Activated CD4-positive, alpha-beta T cell treated with anti-CD3 and anti-CD28 coated beads, Interleukin-2, Interleukin-6, amounts not matched to agents 100 ng/mL and 50 ng/mL, durations not matched to agents 16 hours and 8 hours (primary cell): Measurements from ENCODE around the gene PALS2.

Experiments used
- DNase-seq: peaks from one replicate; pipeline ENCODE4 v3.0.0-alpha.2; 2020

Gene PALS2, protein sequence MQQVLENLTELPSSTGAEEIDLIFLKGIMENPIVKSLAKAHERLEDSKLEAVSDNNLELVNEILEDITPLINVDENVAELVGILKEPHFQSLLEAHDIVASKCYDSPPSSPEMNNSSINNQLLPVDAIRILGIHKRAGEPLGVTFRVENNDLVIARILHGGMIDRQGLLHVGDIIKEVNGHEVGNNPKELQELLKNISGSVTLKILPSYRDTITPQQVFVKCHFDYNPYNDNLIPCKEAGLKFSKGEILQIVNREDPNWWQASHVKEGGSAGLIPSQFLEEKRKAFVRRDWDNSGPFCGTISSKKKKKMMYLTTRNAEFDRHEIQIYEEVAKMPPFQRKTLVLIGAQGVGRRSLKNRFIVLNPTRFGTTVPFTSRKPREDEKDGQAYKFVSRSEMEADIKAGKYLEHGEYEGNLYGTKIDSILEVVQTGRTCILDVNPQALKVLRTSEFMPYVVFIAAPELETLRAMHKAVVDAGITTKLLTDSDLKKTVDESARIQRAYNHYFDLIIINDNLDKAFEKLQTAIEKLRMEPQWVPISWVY

DNA sequence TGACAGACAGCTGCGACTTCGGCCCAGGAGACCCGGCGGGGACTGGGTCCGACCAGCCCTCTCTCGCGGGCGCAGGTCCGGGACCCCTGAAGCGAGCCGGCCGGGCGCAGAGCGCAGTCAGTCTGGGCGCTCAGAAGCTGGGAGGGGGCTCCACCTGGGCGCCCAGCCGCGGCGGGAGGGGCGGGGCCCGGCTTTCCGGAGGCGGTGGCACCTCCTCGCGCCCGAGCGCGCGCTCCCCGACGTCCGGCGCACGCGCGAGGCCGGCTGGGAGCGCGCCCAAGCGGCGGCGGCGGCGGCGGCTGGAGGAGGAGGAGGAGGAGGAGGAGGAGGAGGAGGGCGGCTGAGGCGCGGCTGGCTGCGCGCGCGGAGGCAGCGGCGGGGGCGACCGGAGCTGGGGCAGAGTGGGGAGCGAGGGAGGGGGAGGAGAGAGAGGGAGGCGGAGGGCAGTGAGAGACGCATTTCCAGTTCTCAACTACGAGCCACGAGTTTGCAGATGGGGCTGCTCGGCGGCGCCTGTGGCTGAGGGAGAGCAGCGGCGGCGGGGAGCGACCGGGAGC is at the start of gene PALS2:
Gene PALS2 (plus strand): TSS at position 456 of the 557 bp plus-strand sequence. CDS start 50,216 bp downstream, outside the sequence.
- peak; percentile 87 for DNase-seq

DNA sequence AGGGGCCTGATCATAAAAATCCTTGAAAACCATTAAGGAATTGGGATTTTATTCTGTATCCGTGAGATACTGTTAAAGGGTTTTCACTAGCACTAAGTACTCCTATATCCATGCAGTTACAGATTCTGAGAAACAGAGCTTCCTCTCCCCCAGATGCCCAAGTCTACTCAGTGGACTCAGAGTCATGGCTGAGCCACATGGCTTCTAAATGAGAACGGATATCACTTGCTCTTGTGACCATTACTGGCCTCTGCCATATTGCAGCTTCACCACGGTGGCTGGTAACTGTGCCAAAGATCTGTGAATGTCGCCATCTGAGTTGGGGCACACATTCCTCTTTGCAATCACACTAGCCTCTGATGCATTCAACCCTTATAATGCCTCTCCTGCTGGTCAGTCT is 42.0 kb upstream of the PALS2 start:
- no peak for DNase-seq

DNA sequence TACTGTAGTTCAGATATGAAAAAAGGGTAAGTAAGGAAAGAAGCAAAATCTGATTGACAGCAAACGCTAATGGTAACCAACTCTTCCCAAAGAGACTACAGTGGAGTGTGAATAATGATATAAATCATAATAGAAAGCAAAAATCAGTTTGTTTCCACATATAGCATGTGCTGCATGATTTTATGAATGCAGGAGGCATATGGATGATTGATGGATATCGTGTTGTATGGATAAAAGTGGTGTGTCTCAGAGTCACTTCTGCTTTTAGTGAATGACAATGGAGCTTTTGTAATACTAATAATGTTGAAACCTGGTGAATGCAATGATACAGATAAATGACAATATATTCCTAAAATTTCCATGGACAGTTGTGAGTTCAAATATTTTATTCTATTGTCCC is 36.6 kb upstream of the PALS2 start:
- DNase-seq = no peak

DNA sequence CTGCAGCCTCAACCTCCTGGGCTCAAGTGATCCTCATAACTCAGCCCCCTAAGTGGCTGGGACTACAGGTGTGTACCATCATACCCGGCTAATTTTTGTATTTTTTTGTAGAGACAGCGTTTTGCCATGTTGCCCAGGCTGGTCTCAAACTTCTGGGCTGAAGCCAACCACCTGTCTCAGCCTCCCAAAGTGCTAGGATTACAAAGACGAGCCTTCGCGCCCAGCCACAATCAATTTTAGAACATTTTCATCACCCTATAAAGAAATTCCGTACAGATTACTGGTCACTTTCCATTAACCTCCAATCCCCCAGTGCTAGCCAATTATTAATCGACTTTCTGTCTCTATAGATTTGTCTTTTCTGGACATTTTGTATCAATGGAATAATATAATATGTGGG is 32.3 kb upstream of the PALS2 start:
- no peak for DNase-seq

DNA sequence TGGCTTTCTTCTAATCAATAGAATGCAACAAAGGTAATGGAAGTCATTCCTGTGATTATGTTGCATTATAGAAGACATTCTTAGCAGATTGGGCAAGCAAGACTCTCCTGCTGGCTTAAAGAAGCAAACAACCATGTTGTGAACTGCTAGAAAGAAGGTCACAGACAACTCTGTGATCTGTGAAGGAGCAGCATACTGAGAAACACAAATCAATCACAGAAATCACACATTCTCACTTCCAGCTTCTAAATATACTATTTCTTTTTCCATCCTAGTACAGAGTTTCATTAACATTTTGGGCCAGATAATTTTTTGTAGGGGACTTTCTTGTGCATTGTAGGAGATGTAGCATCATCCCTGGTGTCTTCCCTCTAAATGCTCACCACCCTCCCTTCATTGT is 28.0 kb upstream of the PALS2 start:
- DNase-seq = no peak

DNA sequence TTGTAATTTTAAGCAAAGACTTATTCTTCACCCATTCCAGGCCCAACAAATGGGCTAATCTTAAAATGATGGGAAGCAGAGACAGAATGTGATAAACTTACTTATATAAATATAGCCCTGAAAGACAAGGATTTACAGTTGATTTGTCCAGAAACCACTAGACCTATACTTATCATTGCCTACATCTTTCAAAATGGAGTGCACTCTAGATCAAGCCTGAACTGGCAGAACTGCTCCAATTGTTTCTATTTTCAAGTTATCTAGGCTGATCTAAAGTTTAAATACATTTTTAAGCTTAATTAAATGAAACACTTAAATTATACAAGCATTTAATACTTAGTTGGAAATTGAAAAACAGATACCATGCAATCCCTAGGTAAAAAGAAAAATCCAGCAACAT is 24.9 kb upstream of the PALS2 start:
- no peak for DNase-seq

DNA sequence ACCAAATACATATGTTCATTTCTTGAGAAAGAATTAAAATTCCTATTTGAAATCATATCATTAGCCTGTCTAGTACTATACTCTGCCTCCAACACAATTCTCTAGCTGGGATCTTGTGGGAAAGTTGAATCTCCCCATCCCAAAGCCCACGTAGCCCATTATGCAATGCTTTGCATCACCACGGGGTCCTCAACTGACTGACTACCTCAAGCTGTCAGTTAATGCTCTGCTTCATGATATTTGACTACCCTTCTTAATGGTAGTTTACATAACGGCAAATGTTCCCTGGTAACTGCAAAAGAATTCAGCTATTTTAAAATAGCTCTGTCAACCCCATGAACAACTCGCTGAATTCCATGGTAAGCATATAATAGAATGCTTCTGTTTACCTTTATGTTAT is 23.3 kb upstream of the PALS2 start:
- DNase-seq = no peak

DNA sequence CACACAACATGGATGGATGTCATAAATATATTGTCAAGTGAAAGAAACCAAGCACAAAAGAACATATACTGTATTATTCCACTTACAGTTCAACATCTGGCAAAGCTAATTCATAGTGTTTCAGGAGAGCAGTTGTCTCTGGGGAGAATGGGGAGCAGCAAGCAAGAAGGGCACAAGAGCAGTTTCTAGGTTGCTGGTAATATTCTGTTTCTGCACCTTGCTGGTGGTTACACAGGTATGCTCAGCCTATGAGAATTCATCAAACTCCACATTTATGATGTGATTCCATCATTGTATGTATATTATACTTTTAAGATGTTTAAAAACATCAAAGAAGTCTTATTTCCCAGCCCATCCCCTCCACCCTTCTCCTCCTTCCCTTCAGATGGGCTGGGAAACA is 18.1 kb upstream of the PALS2 start:
- DNase-seq = no peak

DNA sequence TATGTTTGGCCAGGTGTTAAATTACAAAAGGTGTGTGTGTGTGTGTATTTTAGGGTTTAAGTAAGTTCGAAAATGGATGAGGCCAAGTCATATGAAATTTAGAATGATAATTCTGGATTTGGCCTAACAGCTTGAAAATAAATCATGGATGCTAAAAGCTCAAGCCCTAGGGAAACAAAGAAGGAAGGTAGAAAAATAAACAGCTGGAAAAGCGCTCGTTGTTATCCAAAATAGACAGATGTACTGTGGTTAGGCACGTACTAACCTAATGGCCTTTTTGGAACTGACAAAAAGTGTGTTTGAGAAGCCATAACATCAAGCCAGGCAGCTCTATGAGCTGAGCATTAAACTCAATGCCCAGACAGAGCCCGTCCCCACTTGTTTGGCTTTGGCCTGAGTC is 17.5 kb upstream of the PALS2 start:
- DNase-seq = no peak

DNA sequence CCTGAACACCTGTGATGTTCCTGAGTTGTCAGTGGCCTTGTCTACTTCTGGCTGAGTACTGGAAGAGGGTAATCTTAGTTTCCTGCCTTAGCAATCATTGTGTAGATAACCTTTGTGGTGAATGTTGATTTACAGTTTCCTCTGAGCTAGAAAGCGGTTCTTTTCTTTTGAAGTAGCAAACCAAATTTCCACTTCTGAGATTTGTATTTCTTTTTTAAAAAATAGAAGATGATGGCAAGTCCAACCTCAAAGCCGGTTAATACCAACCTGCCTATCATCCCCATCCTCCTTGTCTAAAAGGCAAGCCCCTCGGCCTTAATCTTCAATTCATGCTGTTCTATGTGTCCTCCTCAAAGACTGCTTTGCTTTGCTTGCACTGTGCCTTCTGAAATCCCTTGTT is 12.5 kb upstream of the PALS2 start:
- no peak for DNase-seq

DNA sequence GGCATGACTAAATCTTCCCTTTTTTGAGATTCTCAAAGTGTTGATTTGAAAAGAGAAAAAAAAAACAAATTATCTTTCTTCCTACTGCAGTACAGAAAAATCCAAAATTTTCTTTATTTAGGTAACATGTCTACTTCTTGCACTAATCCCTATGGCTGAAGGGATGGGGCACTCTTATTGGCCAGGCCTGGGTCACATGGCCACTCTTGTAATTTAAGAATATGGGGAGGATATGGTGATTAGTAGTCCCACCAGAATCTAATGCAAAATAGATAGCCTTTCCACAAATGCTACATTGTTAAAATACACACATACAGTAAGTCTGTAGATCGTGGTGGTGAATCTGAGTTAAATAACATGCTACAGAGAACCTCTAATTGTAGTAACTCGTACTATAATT is 7.0 kb upstream of the PALS2 start:
- DNase-seq = no peak

DNA sequence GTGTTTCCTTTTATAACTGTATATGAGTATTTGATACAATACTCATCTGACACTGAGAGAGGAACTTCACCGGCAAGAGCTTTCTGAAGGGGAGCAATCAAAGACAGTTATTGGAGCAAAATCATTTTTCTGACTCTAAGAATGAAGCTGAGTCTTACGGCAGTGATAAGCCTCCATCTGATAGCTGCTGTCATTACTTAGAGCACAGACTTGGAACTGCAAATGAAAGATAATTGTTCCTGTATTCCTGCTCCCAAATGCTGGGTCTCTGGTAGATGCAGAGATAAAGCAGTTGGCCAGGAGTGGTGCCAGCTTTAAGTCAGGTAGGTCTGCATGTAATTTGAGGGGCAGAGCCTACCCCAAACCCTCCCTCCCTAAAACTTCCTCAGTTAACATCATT is 2.3 kb upstream of the PALS2 start:
- no peak for DNase-seq

DNA sequence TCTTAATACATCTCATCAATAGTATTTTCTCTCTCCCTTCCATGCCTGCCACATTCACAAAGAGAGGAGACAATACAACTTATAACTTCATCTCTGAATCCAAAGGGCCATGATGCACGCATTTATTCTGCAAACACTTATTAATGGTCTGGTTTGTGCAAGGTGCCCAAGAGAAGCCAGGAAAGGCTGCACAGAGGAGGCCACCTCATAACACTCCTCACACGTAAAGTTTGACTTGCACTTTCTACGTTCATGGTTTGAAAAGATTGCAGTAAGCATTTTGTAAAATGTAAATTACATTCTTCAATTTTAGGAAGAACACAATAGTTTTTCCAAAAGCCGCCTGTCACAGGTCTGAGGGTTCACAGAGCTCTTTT is 1.2 kb upstream of the PALS2 start:
- DNase-seq = peak; percentile 63

DNA sequence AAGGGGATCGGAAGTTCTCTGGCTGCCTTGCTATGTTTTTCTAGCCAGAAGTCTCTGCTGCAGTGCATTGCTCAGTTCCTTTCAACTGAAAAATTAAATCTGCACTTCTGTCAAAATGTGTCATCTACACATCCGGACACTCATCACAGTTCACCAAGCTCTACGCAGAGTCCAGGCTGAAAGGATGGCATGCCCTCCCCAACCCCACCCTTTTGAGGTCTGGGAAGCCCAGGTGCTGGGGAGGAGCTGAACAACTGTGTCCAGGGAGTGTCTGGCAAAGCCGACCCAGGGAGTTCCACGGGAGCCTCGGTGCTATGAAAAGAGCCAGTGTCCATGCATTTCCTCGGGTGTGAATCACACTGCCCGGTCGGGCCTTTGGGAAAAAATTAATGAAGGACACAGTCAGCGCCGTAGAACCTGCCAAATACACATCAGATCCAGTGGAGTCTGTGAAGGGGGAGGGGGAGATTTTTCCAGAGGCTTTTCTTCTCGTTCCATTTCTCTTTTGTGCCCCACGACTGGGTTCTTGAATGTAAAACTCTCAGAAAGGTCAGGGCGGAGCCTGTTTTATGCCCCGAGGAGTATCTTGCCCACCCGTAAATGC is 757 bp upstream of the PALS2 start:
- peak; percentile 71 for DNase-seq

DNA sequence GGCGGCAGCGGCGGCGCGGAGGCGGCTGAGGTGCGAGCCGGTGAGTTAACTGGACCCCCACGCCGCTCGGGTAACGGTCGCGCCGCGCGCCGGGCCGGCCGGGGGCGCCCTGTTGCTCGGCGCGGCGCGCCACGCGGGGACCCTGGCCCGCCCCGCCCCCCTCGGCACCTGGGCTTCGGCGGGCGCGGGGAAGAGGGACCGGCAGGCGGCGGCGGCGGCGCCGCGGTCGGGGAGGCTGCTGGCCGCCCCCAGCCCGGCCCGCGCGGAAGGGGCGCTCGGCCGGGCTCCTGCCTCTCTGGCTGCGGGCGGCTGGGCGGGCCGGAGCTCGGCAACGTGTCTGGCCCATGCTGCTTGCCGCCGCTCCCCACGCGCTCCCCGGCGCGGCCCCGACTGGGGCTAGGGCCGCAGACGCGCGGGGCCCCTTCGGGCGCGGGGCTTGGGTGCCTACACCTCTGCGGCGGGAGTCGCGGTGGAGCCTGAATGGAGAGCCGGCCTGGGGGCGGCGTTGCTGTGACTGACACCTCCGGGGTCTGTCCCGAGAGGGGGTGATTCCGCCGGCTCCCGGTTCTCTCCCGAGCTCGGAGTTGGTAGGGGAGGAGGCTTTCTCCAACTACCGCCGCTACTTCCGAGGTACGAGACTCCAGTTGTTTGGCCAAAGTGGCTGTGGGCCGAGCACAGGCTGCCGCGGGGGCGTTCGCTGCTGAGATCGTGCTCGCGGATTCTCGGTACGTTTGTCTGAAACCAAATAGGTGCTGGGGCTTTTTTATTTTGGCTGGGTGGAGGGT is 494 bp downstream of the PALS2 start:
- peak; percentile 47 for DNase-seq

DNA sequence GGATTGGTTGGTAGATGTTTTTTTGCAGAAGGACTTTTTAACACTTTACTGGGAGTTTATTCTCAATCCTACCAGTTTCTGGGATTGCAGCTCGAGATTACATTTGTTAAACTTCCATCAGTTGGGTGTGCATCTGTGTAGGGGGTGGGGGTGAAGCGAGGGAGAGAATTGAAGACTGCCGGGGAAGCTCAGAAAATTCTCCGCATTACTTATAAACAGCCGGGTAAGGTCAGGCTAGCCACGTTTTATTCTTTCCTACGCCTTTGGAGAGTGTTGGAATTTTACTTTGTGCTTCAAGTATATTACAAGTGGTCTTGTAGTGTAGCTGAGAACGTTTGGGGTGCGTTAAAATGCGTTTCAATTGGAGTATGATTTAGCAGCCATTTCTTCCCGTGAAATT is 1.1 kb downstream of the PALS2 start:
- DNase-seq = no peak

DNA sequence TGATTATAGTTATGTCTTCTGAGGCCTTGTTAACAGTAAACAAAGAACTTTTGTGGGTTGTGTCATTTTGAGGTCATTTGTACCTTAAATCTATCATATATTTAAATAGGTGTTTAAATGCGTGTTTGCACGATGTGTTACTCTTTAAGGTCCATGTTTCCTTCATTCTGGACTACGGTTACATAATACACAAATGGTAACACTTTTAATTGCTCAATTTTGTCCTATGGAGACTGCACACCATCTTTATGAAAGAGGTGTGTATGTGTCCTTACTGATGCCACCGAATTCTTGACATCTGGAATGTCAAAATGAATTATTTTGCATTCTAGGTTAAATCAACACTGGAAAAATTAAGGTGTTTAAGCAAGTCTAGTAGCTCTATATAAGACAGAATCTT is 1.7 kb downstream of the PALS2 start:
- DNase-seq = no peak

DNA sequence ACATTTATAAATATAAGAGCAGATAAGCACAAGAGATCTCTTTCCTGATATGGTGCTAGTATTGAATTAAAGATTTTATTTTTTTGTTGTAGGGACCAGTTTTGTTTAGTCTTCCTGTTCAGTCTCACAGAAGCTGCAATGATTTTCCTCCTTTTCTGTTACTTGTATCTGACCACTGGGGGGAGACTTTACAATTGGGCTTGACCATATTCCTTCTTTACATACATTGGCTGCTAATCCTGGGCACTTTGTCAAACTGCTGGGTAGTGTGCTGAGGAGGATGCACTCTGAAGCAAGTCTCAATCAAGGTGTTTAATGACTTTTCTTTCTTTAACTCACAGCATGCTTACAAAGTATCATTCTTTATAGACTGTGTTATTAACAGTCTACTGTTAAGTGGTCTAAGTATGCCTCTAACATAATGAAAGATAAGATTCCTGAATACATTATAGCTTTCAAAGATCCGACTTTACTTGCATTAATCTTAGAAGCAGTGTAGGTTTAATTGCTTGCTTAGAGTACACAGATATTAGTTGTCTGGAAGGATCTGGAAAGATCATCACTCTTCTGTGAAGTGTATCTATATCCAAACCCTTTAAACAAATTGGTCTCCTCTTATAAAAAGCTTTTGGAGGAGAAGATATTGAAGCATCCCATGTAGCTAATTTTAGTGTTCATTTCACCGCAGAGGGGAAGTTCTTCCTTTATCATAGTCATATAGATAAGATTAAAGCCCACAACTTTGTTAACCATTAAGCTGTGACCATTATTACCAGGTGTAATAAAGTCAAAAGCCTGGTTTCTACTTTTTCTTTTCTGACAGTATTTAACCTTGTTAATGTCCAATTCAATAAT is 3.1 kb downstream of the PALS2 start:
- DNase-seq = peak; percentile 58

DNA sequence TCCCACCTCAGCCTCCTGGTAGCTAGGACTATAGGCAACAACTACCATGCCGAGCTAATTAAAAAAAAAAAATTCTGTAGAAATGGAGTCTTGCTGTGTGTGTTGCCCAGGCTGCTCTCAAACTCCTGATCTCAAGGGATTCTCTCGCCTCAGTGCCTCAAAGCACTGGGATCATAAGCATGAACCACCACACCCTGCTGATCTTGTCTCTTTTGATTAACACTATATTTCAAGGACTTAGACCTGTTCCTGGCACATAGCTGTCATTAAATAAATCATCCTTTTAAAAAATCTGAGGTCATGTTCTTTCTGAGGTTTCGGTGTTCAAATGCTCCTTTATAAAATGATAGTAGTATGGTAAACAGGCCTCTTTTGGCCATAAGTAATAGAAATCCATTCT is 4.8 kb downstream of the PALS2 start:
- DNase-seq = no peak

DNA sequence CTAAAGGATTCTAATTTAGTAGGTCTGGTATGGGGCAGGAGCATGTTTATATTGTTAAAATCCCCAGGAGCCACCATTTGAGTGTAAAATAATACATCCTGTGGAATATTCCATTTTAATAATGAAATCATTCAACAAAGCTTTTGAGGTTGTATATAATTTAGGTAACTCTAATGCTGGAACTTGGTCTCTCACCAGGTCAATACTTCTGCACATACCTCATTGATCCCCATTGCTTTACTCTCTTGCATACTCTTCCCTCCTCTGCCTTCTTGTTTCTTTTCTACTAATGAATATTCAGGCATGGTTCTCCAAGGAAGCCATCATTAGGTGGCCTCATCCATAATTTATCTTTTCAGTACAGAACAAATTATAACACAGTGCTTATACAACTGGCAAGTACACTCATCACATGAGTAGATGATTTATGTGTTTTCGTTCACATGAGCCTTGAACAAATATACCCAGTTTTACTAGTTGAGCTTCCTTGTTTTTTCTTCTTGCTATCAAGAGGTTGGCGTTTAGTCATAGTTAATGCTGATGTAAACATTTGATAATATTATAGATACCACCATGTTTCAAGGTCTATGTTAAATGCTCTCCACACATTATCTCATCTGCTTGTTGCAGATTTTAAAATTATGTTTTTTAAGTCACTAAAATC is 7.2 kb downstream of the PALS2 start:
- no peak for DNase-seq

DNA sequence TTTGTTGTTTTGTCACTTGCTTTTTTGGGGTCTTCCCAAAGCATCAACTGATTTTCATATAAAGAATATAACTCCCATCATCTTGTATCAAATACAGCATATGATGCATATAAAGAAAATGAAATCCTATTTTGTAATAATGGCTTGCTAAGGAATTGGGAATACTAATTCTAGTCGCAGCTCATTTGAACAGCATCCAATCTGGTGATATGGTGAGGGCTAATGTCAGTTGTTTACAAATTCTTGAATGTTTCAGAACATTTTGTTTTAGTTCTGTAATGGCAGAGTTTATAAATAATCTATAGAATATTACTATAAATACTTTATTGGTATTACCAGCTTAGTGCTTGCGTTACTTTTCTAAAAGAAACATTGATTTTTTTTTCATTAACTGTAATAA is 8.9 kb downstream of the PALS2 start:
- no peak for DNase-seq

DNA sequence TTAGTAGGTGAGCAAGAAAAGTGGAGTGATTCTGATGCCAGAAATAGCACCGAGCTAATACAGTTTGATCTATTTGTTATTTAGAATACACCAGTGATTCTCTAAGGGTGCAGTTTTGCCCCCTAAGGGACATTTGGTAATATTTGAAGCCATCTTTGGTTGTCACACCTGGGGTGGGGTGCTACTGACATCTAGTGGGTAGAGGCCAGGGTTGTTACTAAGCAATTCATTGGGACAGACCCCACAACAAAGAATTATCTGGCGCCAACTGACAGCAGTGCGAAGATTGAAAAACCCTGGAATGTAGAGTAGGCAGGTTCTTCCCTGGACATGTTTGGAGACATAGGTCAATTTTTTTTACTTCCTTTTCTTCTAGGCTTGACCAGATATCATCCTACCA is 14.6 kb downstream of the PALS2 start:
- peak; percentile 45 for DNase-seq
